HG02943 (cell line): ENCODE data around the gene NKX2-2.
A peak's percentile ranks its signal among the peaks of the same experiment; 100 is the strongest.
"Not testable (repeated sequence)": the region's sequence is repeated elsewhere in the genome, so short reads cannot be mapped to it uniquely, and the experiment has no call there.

Experiments
- ATAC-seq: cut with Tn5 transposase; IDR thresholded peaks from one replicate; pipeline ENCODE4 v1.9.1; 2021; ENCODE audit warnings: mild to moderate bottlenecking, low read depth, moderate library complexity; ENCODE audit not compliant: unreplicated experiment

The NKX2-2 gene

GRCh38 chr20:21509597-21510371, 4.1 kb downstream of the NKX2-2 start:
- no peak for ATAC-seq

GRCh38 chr20:21509079-21509596, 4.7 kb downstream of the NKX2-2 start:
- no peak for ATAC-seq

- no peak for ATAC-seq
These were observed 5.4 kb downstream of the NKX2-2 start for GRCh38 chr20:21508230-21509078.

- no peak for ATAC-seq
These were observed 6.2 kb downstream of the NKX2-2 start for GRCh38 chr20:21507400-21508229.

GRCh38 chr20:21505810-21506530, 7.9 kb downstream of the NKX2-2 start:
- ATAC-seq, result no peak

GRCh38 chr20:21505161-21505809, 8.6 kb downstream of the NKX2-2 start:
- ATAC-seq, result no peak

GRCh38 chr20:21504323-21504722, 9.5 kb downstream of the NKX2-2 start:
- ATAC-seq, result no peak

GRCh38 chr20:21503345-21503744, 10.5 kb downstream of the NKX2-2 start:
- ATAC-seq, result peak; percentile 85

- ATAC-seq, result no peak
These were observed 12.7 kb downstream of the NKX2-2 start for GRCh38 chr20:21501184-21501583.

- no peak for ATAC-seq
These were observed 13.3 kb downstream of the NKX2-2 start for GRCh38 chr20:21500599-21500998.

- ATAC-seq, result no peak
These were observed 14.2 kb downstream of the NKX2-2 start for GRCh38 chr20:21499641-21500040.

GRCh38 chr20:21498635-21499034, 15.2 kb downstream of the NKX2-2 start:
- ATAC-seq, result no peak

GRCh38 chr20:21498195-21498594, 15.7 kb downstream of the NKX2-2 start:
- no peak for ATAC-seq

- ATAC-seq, result no peak
These were observed 17.4 kb downstream of the NKX2-2 start for GRCh38 chr20:21496452-21496851.

- no peak for ATAC-seq
These were observed 20.8 kb downstream of the NKX2-2 start for GRCh38 chr20:21493049-21493448.

GRCh38 chr20:21490105-21490504, 23.8 kb downstream of the NKX2-2 start:
- ATAC-seq, result no peak

- ATAC-seq, result not testable (repeated sequence)
These were observed 33.7 kb downstream of the NKX2-2 start for GRCh38 chr20:21480144-21480543.

- ATAC-seq, result no peak
These were observed 48.1 kb downstream of the NKX2-2 start for GRCh38 chr20:21465799-21466198.

- no peak for ATAC-seq
These were observed 48.9 kb downstream of the NKX2-2 start for GRCh38 chr20:21464916-21465315.
